Prostate gland (tissue), 2 donors: ENCODE results near the gene SPC24. TPM values are rescaled to one million over a fixed set of nuclear protein-coding genes. Genes with fewer than 3 reads are reported as not detected.
"Not testable (repeated sequence)": the region's sequence is repeated elsewhere in the genome, so short reads cannot be mapped to it uniquely, and the experiment has no call there.

Source experiments
- DNase-seq: peaks from one replicate; pipeline ENCODE4 v3.0.0-alpha.2; 2019; ENCODE audit warnings: low spot score
- H3K27ac ChIP-seq, 2 donors: fragments of 200-600 bp; sonication (generic); 2 replicates each; pipeline ENCODE4 v1.5.1; 2017 to 2019
- H3K27me3 ChIP-seq: fragments of 200-600 bp; sonication (generic); replicated peaks from 2 replicates; pipeline ENCODE4 v1.5.1; 2019; ENCODE audit not compliant: insufficient read depth
- H3K36me3 ChIP-seq, 2 donors: fragments of 200-600 bp; sonication (generic); 1 replicate in 1 of 2; 2 replicates in 1 of 2; pipeline versions ENCODE4 v1.5.1 to v1.8.1; 2017 to 2019
- H3K4me1 ChIP-seq: fragments of 200-600 bp; sonication (generic); replicated peaks from 2 replicates; pipeline ENCODE4 v1.5.1; 2019
- H3K4me3 ChIP-seq, 2 donors: fragments of 200-600 bp; sonication (generic); 2 replicates each; pipeline ENCODE4 v1.5.1; 2017 to 2019
- H3K9me3 ChIP-seq: fragments of 200-600 bp; sonication (generic); 2 replicates; pipeline ENCODE4 v1.5.1; 2017
- CTCF ChIP-seq, 4 experiments: fragments of 200-600 bp in 2 of 4; fragments of 450-650 bp in 2 of 4; sonication (generic) in 2 of 4; IDR thresholded peaks; 1 replicate in 3 of 4; 2 replicates in 1 of 4; pipeline ENCODE4 v1.5.1; 2016 to 2019; ENCODE audit warnings: antibody characterized with exemption in 4 of 4, mild to moderate bottlenecking in 2 of 4, moderate library complexity in 2 of 4
- POLR2A ChIP-seq: fragments of 450-650 bp; IDR thresholded peaks from one replicate; pipeline ENCODE4 v1.6.1; 2016; ENCODE audit warnings: antibody characterized with exemption, mild to moderate bottlenecking
- POLR2AphosphoS5 ChIP-seq: sonication (generic); formaldehyde crosslinking; IDR thresholded peaks from one replicate; pipeline ENCODE4 v1.6.1; 2017; ENCODE audit warnings: antibody characterized with exemption
- WGBS: methylation state at CpG from one replicate; pipeline ENCODE4 v1.1.5; 2018; 5-methylcytosine and 5-hydroxymethylcytosine counted together
- intact Hi-C: fragments of 100-400 bp; cut with DNase I; formaldehyde crosslinking; loops from one replicate; pipeline ENCODE4 v1.14.2; 2022
- total RNA-seq, 2 donors: library from RNA; depleted of rRNA; stranded (reverse); fragments of >200 nt; gene quantifications; one replicate each; pipeline ENCODE4 v1.1.0, GENCODE V29; 2016

The SPC24 gene
- total RNA-seq, 2 donors from 2014 or later: 0.73 to 5.0 TPM

- no peaks in the 10 kb centered on the region for H3K9me3 ChIP-seq
- H3K27me3 ChIP-seq: no peaks in the 10 kb centered on the region
- no peaks in the 10 kb centered on the region for H3K4me1 ChIP-seq
- intact Hi-C loops: loop anchor here (2.0 kb wide), 1 partner anchor 95 kb away; no protein-coding TSS in a partner anchor
- 66% methylated on average over 7 of the region's 7 CpGs for WGBS
- no peak for DNase-seq
- peak overlapping the region in 1 of 2 donors; percentile 25 for H3K27ac ChIP-seq
- TF ChIP-seq POLR2AphosphoS5: no peak
- no peak overlapping the region for H3K4me3 ChIP-seq
- no peaks in the 10 kb centered on the region for H3K36me3 ChIP-seq
Measured at GRCh38 chr19:11131471-11131870, 24.1 kb downstream of the SPC24 start.

DNA sequence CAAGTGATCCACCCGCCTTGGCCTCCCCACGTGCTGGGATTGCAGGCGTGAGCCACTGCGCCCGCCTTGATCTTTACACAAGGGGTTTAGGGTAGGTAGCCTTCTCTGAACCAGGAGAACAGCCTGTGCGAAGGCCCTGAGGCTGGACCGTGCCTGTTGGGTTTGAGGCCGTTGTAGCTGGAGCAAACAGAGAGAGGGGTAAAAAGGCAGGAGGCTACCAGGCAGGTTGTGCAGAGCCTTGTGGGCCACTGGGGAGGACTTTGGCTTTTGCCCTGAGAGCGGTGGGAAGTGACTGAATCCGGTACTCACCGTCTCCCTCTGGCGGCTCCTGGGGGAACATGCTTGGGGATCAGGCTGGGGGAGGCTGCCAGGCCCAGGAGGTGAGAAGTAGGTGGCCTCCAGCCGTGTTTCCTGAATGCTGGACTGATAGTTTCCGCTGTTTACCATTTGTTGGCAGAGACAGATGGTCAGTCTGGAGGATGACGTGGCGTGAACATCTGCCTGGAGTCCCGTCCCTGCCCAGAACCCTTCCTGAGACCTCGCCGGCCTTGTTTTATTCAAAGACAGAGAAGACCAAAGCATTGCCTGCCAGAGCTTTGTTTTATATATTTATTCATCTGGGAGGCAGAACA, 24.6 kb downstream of the SPC24 start:
- TF ChIP-seq POLR2A: no peak
- peak; percentile 45 for TF ChIP-seq POLR2AphosphoS5
- peak; percentile 68 to 94 (median 78) for TF ChIP-seq CTCF (IDR thresholded peaks at IDR 0.05)
- H3K27ac ChIP-seq: peak overlapping the region in 1 of 2 donors; percentile 25
- WGBS: 43% methylated on average over 19 of the region's 19 CpGs
- intact Hi-C loops: loop anchor here (2.0 kb wide), 1 partner anchor 94 kb away; no protein-coding TSS in a partner anchor
- H3K9me3 ChIP-seq: no peaks in the 10 kb centered on the region
- H3K27me3 ChIP-seq: no peaks in the 10 kb centered on the region
- H3K4me3 ChIP-seq: no peak overlapping the region
- peak; percentile 70 for DNase-seq
- H3K36me3 ChIP-seq: no peaks in the 10 kb centered on the region
- H3K4me1 ChIP-seq: no peaks in the 10 kb centered on the region

DNA sequence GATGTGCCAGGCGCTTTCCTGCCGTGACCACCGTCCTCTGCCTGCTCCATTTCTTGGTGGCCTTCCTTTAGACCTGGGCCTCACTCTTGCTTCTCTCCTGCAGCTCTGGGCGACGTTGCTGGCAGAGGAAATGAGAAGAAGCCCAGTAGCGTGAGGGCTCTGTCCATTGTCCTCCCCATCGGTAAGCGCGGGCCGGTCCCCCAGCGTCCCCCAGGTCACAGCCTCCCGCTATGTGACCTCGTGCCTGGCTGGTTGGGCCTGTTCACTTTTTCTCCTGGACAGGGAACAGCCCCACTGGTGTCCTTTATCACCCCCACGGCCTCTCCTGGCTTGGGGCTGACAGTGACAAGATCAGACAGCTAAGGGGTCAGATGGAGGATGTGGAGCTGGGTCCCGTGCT, 27.7 kb downstream of the SPC24 start:
- H3K36me3 ChIP-seq: peaks cover 9 to 21% of the 10 kb centered on the region in 2 donors
- intact Hi-C loops: loop anchor here (10.0 kb wide), 1 partner anchor 193 kb away; no protein-coding TSS in a partner anchor
- H3K9me3 ChIP-seq: no peaks in the 10 kb centered on the region
- TF ChIP-seq POLR2AphosphoS5: no peak
- no peak for TF ChIP-seq POLR2A
- TF ChIP-seq CTCF (IDR thresholded peaks at IDR 0.05): no peak
- no peaks in the 10 kb centered on the region for H3K27me3 ChIP-seq
- whole genome bisulfite sequencing: 94% methylated on average over 15 of the region's 15 CpGs
- no peak overlapping the region for H3K4me3 ChIP-seq
- no peaks in the 10 kb centered on the region for H3K4me1 ChIP-seq
- no peak for DNase-seq
- no peak overlapping the region for H3K27ac ChIP-seq

DNA sequence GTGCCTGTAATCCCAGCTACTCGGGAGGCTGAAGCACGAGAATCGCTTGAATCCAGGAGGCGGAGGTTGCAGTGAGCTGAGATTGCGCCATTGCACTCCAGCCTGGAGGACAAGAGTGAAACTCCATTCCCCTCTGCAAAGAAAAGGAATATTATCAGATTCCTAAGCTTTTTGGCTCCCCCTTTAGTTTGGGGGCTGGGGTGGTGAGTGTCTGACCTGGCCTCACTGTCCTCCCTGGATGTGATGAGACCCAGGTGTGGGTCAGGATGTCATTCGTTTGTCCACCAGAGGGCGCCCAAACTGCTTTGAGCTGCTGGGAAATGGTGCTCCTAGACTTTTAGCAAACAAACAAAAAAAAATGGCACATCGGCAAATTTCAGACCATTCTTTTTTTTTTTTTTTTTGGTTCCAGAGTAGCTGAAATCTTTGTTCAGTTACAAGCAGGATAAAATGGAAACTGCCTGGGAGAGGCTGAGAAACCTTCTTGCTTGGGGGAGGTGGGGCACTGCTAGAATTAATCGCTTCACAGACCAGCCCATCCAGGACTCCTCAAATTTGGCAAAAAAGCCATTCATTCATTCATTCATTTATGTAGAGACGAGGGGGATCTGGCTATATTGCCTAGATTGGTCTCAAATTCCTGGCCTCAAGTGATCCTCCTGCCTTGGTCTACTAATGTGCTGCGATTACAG, 29.4 kb downstream of the SPC24 start:
- no peaks in the 10 kb centered on the region for H3K4me1 ChIP-seq
- peak; percentile 68 for DNase-seq
- 57% methylated on average over 11 of the region's 11 CpGs for WGBS
- H3K27ac ChIP-seq: no peak overlapping the region
- H3K4me3 ChIP-seq: no peak overlapping the region
- no peaks in the 10 kb centered on the region for H3K27me3 ChIP-seq
- TF ChIP-seq POLR2A (no peak), POLR2AphosphoS5 (peak; percentile 51), CTCF (IDR thresholded peaks at IDR 0.05) (peak; percentile 72 to 74 (median 73))
- intact Hi-C loops: loop anchor here (10.0 kb wide), 1 partner anchor 191 kb away; no protein-coding TSS in a partner anchor
- peaks cover 9 to 22% of the 10 kb centered on the region in 2 donors for H3K36me3 ChIP-seq
- no peaks in the 10 kb centered on the region for H3K9me3 ChIP-seq

- H3K36me3 ChIP-seq: peaks cover 16 to 22% of the 10 kb centered on the region in 2 donors
- 96% methylated on average over 4 of the region's 4 CpGs for WGBS
- not testable (repeated sequence) for H3K4me3 ChIP-seq, DNase-seq, H3K27ac ChIP-seq, H3K27me3 ChIP-seq, H3K4me1 ChIP-seq, H3K9me3 ChIP-seq
- intact Hi-C loops: loop anchor here (10.0 kb wide), 1 partner anchor 189 kb away; no protein-coding TSS in a partner anchor
Measured at GRCh38 chr19:11124157-11124556, 31.4 kb downstream of the SPC24 start.
